Hematopoietic multipotent progenitor cell treated with erythropoietin and hydrocortisone succinate and interleukin-3 and kit ligand, for 4 days (in vitro differentiated cells): ENCODE data around the gene NHERF1.

Source experiments
- DNase-seq: peaks from one replicate; pipeline ENCODE4 v3.0.0-alpha.2; 2015

Gene NHERF1

DNA sequence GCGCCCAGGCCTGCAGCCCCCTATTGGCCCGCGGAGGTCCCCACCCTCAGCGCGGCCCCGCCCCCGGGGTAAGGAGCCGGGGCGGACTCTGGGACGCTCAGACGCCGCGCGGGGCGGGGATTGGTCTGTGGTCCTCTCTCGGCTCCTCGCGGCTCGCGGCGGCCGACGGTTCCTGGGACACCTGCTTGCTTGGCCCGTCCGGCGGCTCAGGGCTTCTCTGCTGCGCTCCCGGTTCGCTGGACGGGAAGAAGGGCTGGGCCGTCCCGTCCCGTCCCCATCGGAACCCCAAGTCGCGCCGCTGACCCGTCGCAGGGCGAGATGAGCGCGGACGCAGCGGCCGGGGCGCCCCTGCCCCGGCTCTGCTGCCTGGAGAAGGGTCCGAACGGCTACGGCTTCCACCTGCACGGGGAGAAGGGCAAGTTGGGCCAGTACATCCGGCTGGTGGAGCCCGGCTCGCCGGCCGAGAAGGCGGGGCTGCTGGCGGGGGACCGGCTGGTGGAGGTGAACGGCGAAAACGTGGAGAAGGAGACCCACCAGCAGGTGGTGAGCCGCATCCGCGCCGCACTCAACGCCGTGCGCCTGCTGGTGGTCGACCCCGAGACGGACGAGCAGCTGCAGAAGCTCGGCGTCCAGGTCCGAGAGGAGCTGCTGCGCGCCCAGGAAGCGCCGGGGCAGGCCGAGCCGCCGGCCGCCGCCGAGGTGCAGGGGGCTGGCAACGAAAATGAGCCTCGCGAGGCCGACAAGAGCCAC, at the start of gene NHERF1:
NHERF1 (plus strand) TSS at position 100 of the 750 bp plus-strand sequence; CDS start at position 319, 219 bp downstream.
- DNase-seq = peak; percentile 98

DNA sequence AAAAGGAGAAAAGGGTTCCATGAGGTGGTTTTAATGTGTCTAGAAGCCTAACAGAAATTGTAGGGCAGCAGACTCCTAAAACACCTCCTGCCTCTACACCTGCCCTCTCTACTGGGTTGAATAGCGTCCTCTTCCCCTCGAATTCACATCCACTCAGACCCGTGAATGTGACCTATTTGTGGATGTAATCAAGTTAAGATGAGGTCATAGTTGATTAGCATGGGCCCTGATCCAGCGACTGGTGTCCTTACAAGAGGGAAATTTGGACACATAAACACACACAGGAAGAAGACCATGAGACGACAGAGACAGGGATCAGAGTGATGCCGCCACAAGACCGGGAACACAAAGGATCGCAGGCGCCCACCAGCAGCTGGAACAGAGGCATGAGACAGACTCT, 49.2 kb upstream of the NHERF1 start:
- no peak for DNase-seq

DNA sequence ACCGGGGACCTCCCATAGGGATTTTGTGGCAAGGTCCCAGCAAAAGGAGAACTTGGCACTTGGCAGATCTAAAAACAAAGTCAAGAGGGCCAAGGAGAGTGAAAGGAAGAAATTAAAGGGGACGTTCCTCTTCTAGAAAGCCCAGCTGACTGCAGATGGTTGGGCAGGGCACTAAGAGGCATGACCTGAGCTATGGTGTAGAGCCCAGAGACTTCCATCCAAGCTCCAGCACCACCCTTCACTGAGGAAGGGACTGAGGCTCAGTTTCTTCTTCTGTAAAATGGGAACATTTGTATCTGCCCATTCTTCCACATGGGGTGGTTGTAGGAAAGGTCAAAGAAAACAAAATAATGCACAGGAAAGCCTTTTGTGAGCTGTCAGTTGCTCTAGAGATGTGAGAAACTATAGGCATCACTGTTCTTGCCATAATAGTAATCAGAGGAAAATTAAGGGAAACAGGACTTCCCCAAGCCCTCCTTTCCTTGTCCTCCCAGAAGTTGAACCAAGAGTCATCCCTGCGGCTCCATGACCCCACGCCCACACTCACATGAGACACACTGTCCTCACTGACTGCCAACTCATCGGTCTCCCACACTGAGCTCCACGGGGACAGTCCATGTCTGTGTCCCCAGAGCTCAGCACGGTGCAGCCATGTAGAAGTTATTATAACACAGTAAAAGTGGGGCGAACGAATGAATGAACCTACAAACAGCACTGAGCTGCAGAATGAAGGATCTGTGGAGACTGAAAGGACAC, 46.1 kb upstream of the NHERF1 start:
- DNase-seq = no peak

DNA sequence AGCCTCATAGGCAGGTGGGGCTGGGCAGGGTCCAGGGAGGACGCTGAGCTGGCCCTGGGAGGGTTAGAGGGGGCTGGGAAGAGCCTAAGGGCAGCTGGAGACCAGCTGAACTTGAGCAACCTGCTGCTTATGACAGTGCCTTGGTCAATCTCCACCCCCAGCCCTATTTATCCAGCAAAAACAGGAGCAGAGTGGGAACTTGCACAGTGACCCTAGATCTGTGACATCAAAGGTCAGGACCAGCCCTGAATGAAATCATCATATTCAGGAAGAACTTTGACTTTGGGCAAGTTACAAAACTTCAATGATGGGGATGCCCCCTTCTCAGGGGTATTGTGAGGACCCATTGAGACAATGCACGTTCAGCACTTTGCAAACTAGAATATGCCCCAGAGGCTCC, 45.1 kb upstream of the NHERF1 start:
- DNase-seq = no peak

DNA sequence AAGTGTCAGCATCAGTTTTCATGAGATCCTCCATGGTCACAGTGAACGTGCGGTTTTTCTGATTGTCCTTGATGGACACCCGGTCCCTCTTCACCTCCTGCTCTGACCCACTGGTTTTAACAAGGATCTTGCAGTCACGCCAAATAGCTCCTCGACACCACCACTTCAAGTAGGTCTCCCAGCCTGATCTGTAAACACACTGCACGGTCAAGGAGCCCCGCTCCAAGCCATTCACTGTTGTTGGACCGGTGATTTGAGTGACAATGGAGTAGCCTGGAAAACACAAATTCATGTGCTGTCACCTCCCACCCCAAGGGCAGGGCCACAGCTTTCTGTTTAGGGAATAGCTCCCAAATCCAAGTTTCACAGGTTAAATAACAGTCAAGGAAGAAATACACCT, 43.9 kb upstream of the NHERF1 start:
- DNase-seq = no peak

DNA sequence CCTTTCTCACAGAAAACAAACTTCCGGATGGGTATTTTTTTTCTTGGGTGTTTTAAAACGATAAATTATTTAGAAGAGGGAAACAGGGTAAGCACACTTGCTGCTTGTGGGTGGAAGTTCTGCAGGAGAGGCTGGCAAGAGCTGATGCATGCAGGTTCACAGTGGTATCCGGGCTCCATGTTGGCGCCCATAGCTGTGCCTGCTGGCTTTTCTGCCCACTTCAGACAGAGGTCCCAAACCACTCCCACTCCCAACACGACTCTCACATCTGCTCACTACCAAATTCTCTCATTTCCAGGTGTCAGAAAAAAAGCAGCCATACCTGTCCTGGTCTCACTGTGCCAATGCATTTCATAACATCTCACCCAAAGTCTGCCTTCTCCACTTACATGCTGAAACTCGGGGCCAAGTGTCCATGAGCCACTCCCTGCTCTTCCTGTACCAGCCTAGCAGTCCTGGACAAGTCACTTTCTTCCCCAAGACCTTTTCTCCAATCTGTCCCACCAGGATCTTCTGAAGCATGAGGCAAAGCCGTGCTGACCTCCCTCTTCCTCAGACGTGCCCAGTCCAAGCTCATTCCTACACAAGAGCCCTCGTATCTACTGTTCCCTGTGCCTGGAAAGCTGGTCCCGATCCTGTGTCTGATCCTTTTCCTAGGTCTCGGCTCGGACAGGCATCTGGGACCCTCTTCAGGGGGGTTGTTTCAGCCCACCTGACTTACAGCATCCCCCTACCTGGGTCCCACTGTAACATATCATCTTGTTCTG, 37.2 kb upstream of the NHERF1 start:
- no peak for DNase-seq

DNA sequence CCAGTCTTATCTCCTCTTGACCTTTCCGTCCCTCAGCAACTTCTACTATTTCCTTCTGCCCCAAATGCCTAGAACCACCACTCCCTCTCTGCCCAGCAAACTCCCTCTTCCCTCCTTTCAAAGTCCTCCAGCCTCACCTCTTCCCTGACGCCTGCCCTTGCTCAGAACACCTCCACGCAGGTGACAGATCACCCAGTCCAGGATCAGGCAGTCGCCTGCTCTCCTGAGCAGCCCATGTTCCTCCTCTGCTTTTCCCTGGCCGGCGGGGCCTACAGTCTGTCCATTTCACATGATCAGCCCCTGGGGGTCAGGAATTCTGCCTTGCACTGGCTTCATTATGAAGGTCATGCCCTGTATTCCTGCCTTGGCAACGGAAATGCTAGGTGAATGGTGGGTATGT, 36.1 kb upstream of the NHERF1 start:
- no peak for DNase-seq

DNA sequence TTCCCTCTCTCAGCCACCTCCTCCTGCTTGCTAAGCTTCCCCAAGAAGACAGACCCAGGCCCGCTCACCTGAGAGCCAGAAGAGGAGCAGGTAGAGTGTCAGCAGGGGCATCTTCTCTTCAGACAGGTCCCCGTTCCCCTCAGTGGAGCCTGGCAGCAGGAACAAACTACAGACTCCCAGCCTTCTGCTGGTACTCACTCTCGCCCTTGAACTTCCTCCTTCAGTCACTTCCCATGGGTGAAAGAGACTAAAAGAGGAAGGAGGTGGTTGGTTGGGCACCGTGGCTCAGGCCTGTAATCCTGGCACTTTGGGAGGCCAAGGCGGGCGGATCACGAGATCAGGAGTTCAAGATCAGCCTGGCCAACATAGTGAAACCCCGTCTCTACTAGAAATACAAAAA, 35.7 kb upstream of the NHERF1 start, which contains the start of gene CD300LF:
CD300LF (minus strand) TSS at position 168 of the 400 bp plus-strand sequence; CDS start at position 111, 57 bp downstream.
- peak; percentile 85 for DNase-seq

DNA sequence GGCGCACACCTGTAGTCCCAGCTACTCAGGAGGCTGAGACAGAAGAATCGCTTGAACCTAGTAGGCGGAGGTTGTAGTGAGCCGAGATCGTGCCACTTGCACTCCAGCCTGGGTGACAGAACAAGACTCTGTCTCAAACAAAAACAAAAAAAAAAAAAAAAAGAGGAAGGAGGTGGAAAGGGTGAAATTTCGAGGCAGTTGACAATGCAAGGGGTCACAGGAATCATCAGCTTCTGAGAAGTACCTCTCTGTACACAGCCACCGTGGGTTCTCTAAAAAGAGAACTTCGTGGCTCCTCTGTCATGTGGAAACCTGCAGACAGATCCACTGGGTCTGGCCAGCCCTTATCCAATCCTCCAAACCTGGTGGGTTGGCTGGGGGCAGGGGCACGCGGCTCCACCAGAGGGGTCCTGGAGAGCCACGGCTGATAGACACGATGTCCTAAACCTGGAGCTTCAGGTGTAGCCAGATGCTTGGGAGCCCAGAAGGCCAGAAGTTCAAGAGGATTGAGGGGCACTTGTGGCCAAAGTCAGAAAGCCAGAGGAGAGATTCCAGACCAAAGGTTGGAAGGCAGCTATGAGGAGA, 35.2 kb upstream of the NHERF1 start:
- DNase-seq = peak; percentile 60

DNA sequence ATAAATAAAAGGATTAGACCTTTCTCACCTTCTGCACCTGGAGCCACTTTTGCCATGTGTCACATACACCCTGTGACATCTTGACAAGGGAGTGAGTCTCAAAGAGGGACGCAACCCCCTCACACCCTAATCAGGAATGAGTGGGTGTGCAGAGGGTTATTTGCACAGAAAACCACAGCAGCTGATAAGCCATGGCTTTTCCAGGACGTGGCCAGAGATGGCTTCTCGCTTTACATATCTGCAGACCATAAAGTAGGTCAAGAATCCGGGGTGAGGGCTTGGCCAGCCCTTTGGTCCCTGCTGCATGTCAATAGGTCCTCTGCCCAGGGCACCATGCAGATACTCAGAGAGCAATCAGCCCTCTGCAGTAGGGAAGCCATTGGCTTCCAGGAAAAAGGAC, 33.3 kb upstream of the NHERF1 start:
- DNase-seq = peak; percentile 64

DNA sequence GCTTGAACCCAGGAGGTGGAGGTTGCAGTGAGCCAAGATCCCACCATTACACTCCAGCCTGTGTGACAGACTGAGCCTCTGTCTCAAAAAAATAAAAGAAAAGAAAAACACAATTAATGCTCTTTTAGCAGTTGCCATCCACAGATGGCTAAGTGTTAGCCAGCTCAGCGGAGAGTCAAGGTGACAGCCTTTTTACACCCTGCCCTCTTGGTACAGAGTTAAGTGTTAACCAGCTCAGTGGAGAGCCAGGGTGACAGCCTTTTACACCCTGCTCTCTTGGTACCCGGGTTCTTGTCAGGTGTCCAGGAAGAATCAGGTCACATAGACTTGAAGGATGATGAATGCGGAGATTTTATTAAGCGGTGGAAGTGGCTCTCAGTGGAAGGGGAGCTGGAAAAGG, 27.9 kb upstream of the NHERF1 start:
- no peak for DNase-seq

DNA sequence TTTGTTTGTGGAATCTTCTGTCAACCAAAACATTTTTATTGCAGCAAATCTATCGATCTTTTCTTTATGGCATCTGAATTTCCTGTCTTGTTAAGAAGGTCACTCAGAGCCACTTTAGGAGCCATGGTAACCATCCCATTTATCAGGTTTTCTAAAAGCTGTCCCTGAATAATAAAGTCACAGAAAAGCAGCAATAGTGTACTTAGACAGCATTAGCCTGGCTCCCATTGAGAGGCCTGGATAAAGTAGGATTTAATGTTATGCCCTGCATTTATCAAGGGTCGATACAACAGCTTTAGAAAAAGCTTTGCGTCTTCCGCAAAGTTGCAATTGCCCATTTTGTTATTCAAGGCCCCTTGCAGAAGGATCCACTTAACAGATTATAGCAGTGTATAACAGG, 25.6 kb upstream of the NHERF1 start:
- no peak for DNase-seq

DNA sequence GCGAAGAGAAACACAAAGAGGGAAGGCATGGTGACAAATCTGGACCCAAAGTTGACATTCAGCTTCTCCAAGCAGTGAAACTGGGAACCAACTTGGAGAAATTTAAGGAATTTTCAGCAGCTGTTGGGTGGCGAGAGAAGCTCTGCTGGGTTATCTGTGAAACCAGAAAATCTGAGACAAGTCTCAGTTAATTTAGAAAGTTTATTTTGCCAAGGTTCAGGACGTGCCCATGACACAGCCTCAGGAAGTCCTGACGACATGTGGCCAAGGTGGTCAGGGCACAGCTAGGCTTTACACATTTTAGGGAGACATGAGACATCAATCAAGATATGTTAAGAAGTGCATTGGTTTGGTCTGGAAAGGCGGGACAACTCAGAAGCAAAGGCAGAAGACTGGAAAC, 24.5 kb upstream of the NHERF1 start:
- DNase-seq = no peak

DNA sequence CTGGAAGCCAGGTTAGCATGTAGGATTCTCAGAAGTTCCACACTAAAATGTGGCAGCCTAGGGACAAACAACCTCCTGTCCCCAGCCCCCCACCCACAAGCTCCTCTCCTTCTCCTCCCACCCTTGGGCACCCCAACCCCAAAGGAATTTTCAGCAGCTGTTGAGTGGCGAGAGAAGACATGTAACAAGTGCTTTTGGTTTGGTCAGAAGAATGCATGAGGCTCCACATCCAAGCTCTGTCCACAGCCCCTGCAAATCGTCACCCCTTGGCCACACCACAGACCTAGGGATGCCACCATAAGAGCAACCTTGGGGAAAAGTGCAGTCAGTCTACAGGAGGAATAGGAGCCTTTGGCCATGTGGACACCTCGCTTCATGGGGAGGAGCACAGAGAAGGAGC, 23.3 kb upstream of the NHERF1 start:
- DNase-seq = no peak

DNA sequence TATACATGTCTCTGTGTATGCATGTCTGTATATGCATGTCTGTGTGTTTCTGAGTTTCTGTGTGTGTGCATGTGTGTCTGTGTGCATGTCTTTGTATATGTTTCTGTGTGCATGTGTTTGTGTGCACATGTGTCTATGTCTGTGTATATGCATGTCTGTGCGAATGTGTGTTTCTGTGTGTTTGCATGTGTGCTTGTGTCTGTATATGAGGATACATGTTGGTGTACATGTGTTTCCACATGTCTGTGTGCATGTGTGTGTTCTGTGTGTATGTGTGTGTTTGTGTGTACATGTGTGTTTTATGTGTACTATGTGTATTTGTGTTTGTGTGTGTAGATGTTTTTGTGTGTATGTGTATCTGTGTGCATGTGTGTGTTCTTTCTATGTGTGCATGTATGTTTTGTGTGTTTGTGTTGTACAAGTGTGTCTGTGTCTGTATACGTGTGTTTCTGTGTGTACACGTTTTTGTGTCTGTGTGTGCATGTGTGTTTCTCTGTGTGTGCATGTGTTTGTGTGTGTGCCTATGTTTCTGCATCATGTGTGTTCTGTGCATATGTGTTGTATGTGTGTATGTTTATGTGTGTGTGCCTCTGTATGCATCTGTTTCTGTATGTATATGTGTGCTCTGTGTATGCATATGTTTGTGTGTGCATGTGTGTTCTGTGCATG, 20.3 kb upstream of the NHERF1 start:
- DNase-seq = no peak

DNA sequence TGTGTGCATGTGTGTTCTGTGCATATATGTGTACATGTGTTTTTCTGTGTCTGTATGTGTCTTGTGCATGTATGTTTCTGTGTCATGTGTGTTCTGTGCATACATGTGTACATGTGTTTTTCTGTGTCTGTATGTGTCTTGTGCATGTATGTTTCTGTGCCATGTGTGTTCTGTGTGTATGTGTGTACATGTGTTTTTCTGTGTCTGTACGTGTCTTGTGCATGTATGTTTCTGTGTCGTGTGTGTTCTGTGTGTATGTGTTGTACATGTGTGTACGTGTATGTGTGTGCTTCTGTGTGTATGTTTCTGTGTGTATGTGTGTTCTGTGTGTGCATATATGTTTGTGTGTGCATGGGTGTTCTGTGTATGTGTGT, 19.7 kb upstream of the NHERF1 start:
- DNase-seq = no peak

DNA sequence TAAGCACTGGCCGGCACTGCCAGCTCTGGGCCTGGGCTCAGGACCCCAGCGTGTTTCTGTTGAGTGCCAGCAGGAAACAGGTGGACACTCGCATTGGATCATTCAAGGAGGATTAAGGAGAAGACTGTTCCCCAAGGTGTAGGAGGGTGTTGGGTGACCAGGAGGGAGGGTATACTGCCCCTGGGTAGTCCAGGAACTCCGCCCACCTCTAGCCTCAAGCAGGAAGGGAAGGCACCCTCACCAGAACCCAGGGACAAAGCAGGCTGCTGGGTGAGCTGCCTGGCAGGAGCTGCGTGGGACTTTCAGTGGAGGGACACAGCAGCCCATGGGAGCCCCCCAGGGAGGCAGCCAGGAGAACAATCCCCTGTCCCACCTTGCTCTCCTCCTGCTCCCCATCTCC, 19.1 kb upstream of the NHERF1 start:
- no peak for DNase-seq

DNA sequence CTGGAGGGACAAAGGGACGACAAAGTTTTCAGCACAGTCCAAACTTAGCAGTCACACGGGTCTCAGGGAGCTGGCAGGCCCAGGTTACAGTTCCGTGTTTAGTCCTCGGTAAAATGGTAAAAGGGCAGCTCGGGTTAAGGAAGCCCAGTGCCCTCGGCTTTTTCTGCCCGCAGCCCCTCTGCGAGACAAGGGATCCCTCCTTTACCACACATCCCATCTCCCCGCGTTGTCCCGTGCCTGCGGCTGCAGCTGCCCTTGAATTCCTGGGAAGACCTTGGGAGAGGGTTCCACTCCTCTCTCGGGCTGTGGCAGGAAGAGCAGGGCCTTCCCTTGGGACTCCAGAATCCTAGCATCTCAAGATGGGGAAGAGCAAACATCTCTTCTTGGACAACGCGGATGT, 18.6 kb upstream of the NHERF1 start:
- DNase-seq = no peak

DNA sequence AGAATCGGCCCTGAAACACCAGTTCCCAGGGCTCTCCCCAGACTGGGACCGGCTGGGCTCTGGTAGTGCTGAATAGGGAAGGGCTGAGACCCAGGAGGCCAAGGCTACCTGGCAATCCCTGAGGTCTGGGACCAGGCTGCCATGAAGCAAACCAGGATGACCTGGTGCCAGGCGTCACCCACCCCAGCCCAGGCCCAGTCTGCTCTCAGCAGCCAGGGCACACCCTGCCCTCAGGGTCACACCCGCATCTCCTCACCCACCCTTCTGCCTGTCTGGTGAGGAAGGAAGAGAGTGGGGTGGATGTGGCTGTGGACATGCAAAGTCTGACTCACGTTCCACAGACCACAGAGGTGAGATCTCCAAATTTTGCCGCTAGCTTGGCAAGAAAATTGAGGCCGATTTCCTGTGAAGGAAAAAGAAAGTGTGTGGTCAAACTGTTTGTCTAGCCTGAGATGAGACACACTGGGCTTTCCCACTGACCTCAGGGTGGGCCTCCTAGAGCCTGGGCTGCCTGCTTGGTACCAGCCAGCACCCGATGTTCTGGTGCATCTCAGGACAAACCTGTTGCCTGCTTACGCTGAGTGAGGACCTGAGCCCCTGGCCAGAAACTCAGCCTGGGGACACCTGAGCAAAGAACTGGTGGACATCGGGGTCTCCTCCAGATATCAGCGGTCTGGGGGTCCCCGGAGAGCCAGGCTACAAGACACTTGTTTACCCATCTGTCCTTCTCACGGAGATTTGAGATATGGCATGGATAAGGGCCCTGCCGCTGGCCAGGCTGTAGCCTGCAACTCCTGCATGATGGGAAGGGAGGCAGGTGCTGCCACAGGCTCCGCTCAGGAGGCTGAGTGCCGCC, 17.7 kb upstream of the NHERF1 start:
- DNase-seq = peak; percentile 62

DNA sequence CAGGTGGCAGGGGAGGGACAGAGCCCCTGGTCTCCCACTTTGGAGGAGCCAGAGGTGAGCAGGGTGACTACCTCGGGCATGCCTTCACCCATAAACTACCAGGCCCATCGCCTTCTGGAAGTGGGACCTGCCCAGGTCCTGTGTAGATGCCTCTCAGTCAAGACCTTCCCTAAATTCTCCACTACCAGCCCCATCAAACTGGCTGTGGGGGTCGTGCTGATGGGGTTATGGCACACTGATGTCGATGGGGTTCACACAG, 17.2 kb upstream of the NHERF1 start:
- no peak for DNase-seq

DNA sequence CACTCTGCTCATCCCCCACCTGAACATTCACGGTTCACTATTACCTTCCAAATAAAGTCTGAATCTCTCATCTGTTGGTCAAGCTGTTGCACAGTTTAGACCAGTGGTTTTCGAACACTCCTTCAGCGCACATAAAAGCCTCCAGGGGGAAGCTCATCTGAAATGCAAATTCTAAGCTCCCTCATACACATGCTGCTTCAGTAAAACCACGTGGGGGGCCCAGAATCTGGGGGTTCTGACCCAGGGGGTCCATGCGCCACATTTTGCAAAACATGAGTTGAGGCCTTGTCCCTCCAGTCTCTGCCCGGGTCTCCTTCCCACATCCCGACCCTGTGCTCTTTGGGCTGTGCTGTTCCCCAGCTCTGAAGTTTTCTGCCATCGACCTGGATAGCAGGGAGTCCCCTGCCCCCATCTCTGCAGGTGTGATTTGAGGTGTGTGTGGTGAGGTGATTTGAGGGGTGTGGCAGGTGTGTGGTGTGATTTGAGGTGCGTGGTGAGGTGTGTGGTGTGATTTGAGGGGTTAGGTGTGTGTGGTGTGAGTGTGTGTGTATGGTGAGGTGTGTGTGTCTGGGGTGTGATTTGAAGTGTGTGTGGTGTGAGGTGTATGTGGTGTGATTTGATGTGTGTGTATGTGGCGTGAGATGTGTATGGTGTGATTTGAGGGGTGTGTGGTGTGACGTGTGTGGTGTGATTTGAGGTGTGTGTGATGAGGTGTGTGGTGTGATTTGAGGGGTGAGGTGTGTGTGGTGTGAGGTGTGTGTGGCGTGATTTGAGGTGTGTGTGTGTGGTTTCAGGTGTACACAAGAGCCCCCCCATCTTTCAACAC, 16.2 kb upstream of the NHERF1 start:
- no peak for DNase-seq
